HG02623 (cell line): ENCODE results near the gene STK33.
A peak's percentile ranks its signal among the peaks of the same experiment; 100 is the strongest.

Source experiments
- ATAC-seq: cut with Tn5 transposase; IDR thresholded peaks from one replicate; pipeline ENCODE4 v1.9.1; 2021; ENCODE audit warnings: moderate library complexity; ENCODE audit not compliant: unreplicated experiment

STK33 gene

GRCh38 chr11:8604078-8604723, 10.2 kb upstream of the STK33 start:
- ATAC-seq: peak; percentile 67

- ATAC-seq: no peak
Measured at GRCh38 chr11:8603696-8604077, 9.7 kb upstream of the STK33 start.

- ATAC-seq: no peak
Measured at GRCh38 chr11:8601376-8602133, 7.5 kb upstream of the STK33 start.

GRCh38 chr11:8598506-8598905, 4.5 kb upstream of the STK33 start:
- no peak for ATAC-seq

GRCh38 chr11:8597182-8597581, 3.2 kb upstream of the STK33 start:
- ATAC-seq: no peak

- no peak for ATAC-seq
Measured at GRCh38 chr11:8596504-8597046, 2.5 kb upstream of the STK33 start.

- ATAC-seq: no peak
Measured at GRCh38 chr11:8593455-8593854, 573 bp downstream of the STK33 start.

GRCh38 chr11:8587915-8588314, 6.1 kb downstream of the STK33 start:
- no peak for ATAC-seq

GRCh38 chr11:8586805-8587204, 7.2 kb downstream of the STK33 start:
- no peak for ATAC-seq

- ATAC-seq: no peak
Measured at GRCh38 chr11:8586184-8586583, 7.8 kb downstream of the STK33 start.

- no peak for ATAC-seq
Measured at GRCh38 chr11:8584511-8584910, 9.5 kb downstream of the STK33 start.

GRCh38 chr11:8584082-8584481, 9.9 kb downstream of the STK33 start:
- ATAC-seq: no peak

- no peak for ATAC-seq
Measured at GRCh38 chr11:8581300-8581699, 12.7 kb downstream of the STK33 start.

GRCh38 chr11:8577791-8578581, 16.0 kb downstream of the STK33 start:
- no peak for ATAC-seq

GRCh38 chr11:8574798-8575197, 19.2 kb downstream of the STK33 start:
- ATAC-seq: no peak

- ATAC-seq: no peak
Measured at GRCh38 chr11:8573777-8574176, 20.3 kb downstream of the STK33 start.

GRCh38 chr11:8567602-8568198, 26.3 kb downstream of the STK33 start:
- no peak for ATAC-seq

- no peak for ATAC-seq
Measured at GRCh38 chr11:8566613-8567210, 27.3 kb downstream of the STK33 start.

GRCh38 chr11:8564526-8564925, 29.5 kb downstream of the STK33 start:
- no peak for ATAC-seq

GRCh38 chr11:8561461-8561860, 32.6 kb downstream of the STK33 start:
- no peak for ATAC-seq

GRCh38 chr11:8558436-8558835, 35.6 kb downstream of the STK33 start:
- ATAC-seq: no peak
